HG02884 (cell line): ENCODE data around the gene LAYN.

Experiments used
- ATAC-seq: cut with Tn5 transposase; IDR thresholded peaks from one replicate; pipeline ENCODE4 v1.9.1; 2021; ENCODE audit warnings: mild to moderate bottlenecking, moderate library complexity; ENCODE audit not compliant: unreplicated experiment

LAYN gene, protein sequence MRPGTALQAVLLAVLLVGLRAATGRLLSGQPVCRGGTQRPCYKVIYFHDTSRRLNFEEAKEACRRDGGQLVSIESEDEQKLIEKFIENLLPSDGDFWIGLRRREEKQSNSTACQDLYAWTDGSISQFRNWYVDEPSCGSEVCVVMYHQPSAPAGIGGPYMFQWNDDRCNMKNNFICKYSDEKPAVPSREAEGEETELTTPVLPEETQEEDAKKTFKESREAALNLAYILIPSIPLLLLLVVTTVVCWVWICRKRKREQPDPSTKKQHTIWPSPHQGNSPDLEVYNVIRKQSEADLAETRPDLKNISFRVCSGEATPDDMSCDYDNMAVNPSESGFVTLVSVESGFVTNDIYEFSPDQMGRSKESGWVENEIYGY

GRCh38 chr11:111540114-111540936 lies at the start of gene LAYN:
Gene LAYN, plus strand, starts transcription at chr11:111540720. Its CDS starts 124 bp downstream, at chr11:111540844.
- no peak for ATAC-seq

DNA sequence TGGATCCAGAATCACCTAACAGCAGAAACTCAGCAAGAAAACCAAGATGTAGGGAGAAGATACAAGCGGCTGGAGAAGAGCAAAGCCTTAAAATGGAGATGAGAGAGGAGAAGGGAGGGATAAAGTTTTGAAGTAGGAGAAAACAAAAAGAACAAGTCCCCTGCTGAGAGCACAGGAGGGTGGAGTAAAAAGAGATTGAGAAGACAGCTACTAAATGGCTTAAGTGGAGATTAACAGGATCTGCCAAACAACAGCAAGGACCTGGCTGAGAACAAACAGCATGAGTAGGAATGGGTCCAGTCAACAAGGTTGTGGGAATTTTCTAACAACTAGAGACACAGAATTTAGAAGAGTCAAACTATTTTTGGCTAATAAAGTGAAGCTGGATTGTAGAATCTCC lies 46.5 kb upstream of the LAYN start:
- ATAC-seq = no peak

GRCh38 chr11:111499483-111499882 lies 41.0 kb upstream of the LAYN start:
- no peak for ATAC-seq

GRCh38 chr11:111500481-111500880 lies 40.0 kb upstream of the LAYN start:
- no peak for ATAC-seq

- no peak for ATAC-seq
Observed at GRCh38 chr11:111502611-111503010, 37.9 kb upstream of the LAYN start.

DNA sequence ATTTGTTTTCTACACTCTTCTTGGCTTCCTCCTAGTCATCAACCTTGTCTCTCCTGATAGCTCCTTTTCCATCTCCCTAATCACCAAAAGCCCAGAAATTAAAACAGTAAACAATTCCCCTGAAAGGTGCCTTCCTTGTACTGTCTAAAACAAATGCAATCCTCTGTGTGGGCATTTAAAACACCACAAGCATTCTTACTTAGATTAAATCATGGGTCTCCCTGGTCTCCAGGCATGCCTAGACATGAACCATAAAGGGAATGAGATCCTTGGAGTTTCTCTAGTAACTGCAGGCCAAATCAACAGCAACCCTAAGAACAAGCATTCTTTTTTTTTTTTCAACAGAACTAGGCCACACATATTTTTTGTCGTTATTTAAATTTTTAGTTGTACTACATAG lies 30.2 kb upstream of the LAYN start:
- ATAC-seq = no peak

DNA sequence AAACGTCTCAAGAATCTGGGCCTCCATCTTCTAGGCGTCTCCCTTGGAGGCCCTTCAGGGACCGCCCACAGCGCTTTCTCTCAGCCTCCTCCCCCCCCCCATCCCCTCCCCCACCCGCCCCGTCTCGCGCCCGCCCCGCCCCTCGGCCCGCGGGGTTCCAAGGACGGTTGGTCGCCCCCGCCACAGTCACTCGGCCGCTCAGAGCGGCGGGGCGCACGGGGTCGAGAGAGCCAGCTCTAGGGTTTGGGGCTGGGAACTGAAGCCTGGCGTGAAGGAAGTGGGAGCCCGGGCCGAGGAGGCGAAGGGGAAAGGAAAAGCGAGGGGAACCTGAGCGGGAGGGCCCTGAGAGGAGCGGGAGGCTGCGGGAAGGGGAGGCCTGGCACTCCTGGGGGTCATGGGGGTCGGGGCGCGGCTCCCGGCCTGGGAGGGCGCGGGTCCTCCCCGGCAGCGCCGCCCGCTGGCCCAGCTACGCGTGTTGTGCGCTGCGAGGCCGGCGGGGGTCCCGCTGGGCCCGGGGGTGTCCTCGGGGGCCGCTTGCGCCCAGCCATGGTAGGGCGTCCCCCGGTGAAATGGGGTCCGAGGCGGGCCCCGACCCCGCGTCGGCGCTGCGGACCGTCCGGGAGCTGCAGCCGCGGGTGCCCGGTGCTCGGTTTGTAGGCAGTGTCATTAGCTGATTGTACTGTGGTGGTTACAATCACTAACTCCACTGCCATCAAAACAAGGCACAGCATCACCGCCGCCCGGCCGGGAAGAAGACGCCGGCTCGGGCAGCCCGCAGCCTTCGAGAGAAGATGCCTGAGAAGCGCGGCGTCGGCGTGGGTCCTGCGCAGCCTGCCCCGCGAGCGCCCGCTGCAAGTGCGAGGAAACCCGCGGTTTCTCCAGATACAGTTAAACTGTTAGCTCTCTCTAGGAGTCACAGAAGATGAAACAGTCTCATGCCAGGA lies 28.0 kb upstream of the LAYN start, which contains the start of gene BTG4:
TSS of gene BTG4 (minus strand) at position 91 of the 944 bp plus-strand sequence. CDS start 13,610 bp downstream, outside the sequence.
- no peak for ATAC-seq

GRCh38 chr11:111513240-111513605 lies 27.3 kb upstream of the LAYN start:
- no peak for ATAC-seq

- ATAC-seq = no peak
Observed at GRCh38 chr11:111514216-111515031, 26.1 kb upstream of the LAYN start, which contains the start of gene HOATZ. Gene HOATZ, plus strand, starts transcription at chr11:111514778. Its CDS starts 7 bp downstream, at chr11:111514785.

GRCh38 chr11:111515591-111515990 lies 24.9 kb upstream of the LAYN start:
- no peak for ATAC-seq

- no peak for ATAC-seq
Observed at GRCh38 chr11:111518668-111519067, 21.9 kb upstream of the LAYN start.

DNA sequence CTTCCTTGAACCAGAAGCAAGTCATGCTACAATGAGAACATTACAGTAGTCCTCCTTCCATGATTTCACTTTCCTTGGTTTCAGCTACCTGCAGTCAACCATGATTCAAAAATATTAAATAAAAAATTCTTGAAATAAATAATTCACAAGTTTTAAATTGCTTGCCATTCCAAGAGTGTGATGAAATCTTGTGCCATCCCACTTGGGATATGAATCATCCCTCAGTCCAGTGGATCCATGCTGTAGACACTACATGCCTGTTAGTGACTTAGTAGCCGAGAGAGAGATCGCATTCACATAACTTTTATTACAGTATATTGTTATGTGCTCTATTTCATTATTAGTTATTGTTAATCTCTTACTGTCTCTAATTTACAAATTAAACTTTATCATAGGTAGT lies 20.0 kb upstream of the LAYN start:
- ATAC-seq = no peak

DNA sequence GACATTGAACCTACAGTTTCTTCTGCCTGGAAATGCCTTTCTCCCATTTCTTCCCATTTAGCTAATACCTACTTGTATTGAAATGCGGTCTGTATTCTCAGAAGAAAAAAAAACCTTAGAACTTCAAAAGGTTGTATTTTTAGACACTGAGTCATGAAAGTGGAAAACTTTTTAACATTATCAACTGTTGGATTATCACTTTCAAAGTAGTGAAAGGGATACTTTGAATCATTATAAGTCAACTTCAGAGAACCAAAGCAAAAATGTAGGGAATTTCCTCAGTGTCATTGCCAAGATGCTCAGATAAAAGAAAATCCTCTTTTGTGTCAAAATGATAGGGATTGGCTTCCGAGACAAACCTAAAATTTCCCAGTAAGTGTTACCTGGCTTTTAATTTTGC lies 19.4 kb upstream of the LAYN start:
- ATAC-seq = no peak

DNA sequence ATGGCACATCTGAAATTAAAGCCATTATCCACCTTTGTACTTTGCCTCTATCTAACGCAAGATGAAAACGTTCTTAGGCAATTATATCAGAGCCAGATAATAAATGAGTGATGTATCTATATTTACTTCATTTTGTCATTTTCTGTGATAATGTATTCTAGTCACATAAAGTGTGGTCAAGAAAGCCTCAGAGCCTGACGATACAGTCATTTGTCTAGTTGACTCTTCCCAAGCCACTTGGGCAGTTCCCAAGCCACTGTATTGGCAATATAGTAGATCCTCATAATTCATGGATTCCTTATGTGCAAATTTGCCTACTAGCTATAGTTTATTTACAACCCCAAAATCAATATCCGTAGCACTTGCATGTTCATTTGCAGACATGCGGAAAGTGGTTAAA lies 18.1 kb upstream of the LAYN start:
- no peak for ATAC-seq

DNA sequence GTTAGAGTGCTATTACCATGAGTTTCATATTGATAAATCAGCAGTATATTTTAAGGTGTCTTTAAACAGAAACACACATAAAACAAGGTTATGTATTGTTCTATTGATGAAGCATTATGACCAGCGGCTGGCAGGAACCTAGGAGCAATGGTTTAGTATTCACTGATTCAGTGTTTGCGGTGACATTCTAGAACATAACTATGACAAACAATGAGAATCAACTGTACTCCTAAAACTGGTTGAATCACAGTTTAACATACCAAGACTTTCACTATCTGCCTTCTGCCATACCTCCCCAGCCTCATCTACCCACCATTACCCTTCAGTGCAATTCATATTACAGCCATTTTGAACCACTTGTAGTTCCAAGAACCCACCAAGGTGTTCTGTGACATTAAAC lies 17.2 kb upstream of the LAYN start:
- no peak for ATAC-seq

DNA sequence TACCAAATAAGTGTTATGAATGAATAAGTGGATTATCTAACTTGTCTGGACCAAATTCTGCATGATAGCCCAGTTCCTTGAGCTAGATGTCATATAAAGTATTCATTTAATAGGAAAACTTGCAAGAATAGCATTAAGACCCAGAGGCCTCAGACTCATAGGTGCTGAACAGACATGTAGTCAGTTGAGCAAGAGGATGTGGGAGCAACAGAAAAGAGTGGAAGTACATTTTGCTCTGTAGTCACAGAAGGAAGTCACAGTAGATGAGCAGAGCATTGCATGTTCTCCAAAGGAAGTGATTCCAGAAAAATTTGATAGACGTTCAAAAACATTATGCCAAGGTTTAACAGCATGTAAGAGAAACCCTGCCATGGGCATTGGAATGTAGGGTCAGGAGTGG lies 16.5 kb upstream of the LAYN start:
- ATAC-seq = no peak

DNA sequence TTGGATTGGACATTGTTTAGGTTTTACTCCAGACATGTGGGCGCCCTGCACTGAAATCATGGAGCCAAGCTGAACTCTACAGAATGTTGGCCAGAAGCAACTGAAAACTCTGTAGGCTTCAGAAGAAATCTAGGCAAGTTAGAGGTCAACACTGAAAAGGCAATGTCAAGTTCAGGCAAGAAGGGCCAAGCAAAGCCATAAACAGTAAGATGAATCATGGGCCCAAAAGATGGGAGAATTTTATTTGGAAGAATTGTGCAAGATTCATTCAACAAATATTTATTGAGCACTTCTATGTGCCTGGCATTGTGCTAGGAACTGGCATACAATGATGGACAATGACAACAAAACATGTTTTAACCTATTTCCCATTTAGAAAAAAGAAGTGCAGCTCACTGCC lies 15.1 kb upstream of the LAYN start:
- ATAC-seq = no peak

DNA sequence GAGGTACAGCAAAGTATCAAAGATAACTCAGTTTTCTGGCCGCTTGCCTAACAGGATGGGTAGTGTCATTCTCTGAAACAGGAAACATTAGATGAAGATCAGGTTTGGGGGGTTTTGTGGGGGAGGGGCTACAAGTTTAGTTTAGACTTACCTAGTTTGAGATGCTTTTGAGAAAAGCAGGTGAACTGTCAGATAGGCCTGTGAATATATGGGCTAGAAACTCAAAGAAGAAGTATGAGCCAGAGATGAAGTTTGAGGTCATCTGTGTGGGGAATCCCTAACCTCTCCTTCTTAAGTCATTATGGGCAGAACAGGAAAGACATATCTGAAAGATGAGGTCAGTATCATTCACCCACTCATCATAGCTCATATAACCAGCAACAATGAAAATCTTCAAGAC lies 14.0 kb upstream of the LAYN start:
- peak; percentile 78 for ATAC-seq

GRCh38 chr11:111527279-111527678 lies 13.2 kb upstream of the LAYN start:
- no peak for ATAC-seq

- ATAC-seq = no peak
Observed at GRCh38 chr11:111528557-111528956, 12.0 kb upstream of the LAYN start.
